Measurements from ENCODE around the gene CAMK2G.
"Not testable (repeated sequence)": the region's sequence is repeated elsewhere in the genome, so short reads cannot be mapped to it uniquely, and the experiment has no call there.

Gene CAMK2G

DNA sequence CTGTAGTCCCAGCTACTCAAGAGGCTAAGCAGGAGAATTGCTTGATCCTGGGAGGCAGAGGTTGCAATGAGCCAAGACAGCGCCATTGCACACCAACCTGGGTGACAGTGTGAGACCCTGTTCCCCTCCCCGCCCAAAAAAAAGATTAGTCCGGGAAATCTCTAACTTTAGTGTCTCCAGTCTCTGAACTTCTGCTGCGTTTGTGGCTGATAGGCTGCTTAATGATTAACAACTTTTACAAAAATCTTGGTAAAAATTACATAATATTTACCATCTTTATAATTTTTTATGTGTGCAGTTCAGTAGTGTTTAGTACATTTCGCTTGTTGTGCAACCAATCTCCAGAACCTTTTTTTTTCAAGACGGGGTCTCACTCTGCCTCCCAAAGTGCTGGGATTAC lies 26.9 kb upstream of the CAMK2G start:
- no peak overlapping the region for H3K4me3 ChIP-seq (ENCODE audit: low read length)
- TF ChIP-seq, protein P1, sequence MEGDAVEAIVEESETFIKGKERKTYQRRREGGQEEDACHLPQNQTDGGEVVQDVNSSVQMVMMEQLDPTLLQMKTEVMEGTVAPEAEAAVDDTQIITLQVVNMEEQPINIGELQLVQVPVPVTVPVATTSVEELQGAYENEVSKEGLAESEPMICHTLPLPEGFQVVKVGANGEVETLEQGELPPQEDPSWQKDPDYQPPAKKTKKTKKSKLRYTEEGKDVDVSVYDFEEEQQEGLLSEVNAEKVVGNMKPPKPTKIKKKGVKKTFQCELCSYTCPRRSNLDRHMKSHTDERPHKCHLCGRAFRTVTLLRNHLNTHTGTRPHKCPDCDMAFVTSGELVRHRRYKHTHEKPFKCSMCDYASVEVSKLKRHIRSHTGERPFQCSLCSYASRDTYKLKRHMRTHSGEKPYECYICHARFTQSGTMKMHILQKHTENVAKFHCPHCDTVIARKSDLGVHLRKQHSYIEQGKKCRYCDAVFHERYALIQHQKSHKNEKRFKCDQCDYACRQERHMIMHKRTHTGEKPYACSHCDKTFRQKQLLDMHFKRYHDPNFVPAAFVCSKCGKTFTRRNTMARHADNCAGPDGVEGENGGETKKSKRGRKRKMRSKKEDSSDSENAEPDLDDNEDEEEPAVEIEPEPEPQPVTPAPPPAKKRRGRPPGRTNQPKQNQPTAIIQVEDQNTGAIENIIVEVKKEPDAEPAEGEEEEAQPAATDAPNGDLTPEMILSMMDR (IDR thresholded peaks at IDR 0.05; ENCODE audit: insufficient read depth, low read depth, low read length, missing control alignments) = no peak
- no peak for DNase-seq (ENCODE audit: low read depth)

- TF ChIP-seq, protein P1 (IDR thresholded peaks at IDR 0.05; ENCODE audit: insufficient read depth, low read depth, low read length, missing control alignments) = no peak
- DNase-seq (ENCODE audit: low read depth) = no peak
- no peak overlapping the region for H3K4me3 ChIP-seq (ENCODE audit: low read length)
Observed at GRCh38 chr10:73900064-73900463, 25.7 kb upstream of the CAMK2G start.

GRCh38 chr10:73899423-73899822 lies 25.1 kb upstream of the CAMK2G start:
- H3K4me3 ChIP-seq (ENCODE audit: low read length) = no peak overlapping the region
- TF ChIP-seq, protein P1 (IDR thresholded peaks at IDR 0.05; ENCODE audit: insufficient read depth, low read depth, low read length, missing control alignments) = no peak
- DNase-seq (ENCODE audit: low read depth) = peak; percentile 97

- no peak overlapping the region for H3K4me3 ChIP-seq (ENCODE audit: low read length)
- peak; percentile 34 for DNase-seq (ENCODE audit: low read depth)
- TF ChIP-seq, protein P1 (IDR thresholded peaks at IDR 0.05; ENCODE audit: insufficient read depth, low read depth, low read length, missing control alignments) = no peak
Observed at GRCh38 chr10:73898730-73899410, 24.5 kb upstream of the CAMK2G start.

DNA sequence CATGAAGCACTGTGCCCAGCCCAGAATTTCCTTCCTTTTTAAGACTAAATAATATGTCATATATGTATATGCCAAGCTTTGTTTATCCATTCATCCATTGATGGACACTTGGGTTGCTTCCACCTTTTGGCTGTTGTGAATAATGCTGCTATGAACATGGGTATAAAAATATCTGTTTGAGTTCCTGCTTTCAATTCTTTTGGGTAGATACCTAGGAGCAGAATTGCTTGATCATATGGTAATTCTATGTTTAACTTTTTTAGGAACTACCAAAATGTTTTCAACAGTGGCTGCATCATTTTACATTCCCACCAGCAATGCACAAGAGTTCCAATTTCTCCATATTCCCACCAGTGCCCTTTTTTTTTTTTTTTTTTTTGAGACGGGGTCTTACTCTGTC lies 23.3 kb upstream of the CAMK2G start:
- no peak overlapping the region for H3K4me3 ChIP-seq (ENCODE audit: low read length)
- no peak for DNase-seq (ENCODE audit: low read depth)
- TF ChIP-seq, protein P1 (IDR thresholded peaks at IDR 0.05; ENCODE audit: insufficient read depth, low read depth, low read length, missing control alignments) = no peak

DNA sequence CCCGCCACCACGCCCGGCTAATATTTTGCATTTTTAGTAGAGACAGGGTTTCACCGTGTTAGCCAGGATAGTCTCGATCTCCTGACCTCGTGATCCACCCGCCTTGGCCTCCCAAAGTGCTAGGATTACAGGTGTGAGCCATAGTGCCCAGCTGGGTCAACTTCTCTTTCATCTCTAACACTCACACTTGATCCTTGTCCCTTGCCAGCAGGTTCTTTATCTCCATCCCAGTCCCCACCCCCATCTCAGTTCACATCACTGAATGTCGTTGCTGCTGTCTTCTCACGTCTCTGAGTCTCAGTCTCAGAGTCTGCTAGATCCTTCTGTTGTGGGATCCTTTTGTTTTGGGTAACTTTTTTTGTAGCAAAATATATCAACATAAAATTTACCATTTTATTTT lies 21.0 kb upstream of the CAMK2G start:
- not testable (repeated sequence) for H3K4me3 ChIP-seq (ENCODE audit: low read length); DNase-seq (ENCODE audit: low read depth)

- TF ChIP-seq, protein P1 (IDR thresholded peaks at IDR 0.05; ENCODE audit: insufficient read depth, low read depth, low read length, missing control alignments) = no peak
- peak; percentile 84 for DNase-seq (ENCODE audit: low read depth)
- H3K4me3 ChIP-seq (ENCODE audit: low read length) = no peak overlapping the region
Observed at GRCh38 chr10:73894245-73894971, 20.1 kb upstream of the CAMK2G start.
